Measurements from ENCODE around the gene LDLRAD4. TPM values are rescaled to one million over a fixed set of nuclear protein-coding genes. Genes with fewer than 3 reads are reported as not detected.

The LDLRAD4 gene
- total RNA-seq, 1 donor from 2014 or later, result 18.3 TPM

DNA sequence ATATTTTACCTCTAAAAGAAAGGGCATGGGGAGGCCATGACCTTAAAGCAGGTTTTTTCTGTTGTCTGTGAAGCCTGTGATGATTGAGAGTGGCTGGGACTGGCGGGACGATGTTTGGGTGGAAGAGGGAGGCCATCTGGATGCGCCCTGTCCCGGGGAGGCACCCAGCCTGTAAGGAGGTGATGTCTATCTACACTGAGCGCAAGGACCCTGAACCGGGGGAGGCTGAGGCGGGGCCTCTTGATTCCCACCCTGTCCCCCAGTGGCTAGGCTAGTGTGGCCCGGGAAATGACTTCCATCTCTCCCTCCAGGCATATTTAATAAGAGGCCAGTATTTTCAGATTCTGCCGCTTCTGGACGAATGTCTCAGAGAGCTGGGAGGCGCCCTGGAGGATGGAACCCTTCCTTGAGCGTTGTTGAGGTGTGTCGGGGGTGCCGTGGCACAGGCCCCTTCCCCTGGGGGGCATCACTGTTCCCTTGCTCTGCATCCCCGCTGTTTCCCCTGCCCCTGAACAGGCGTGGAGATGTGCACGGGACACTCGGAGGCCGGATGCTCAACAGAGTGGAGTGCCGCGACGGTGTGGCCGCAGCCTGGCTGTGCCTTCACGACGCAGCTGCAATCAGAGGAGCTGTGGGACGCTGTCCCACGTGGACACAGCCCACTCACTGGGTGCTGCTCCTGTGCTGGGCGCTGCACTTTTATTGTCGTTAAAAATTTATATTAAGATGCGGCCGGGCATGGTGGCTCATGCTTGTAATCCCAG lies 185.4 kb downstream of the LDLRAD4 start:
- H3K27me3 ChIP-seq (ENCODE audit: control insufficient read depth in 3 of 3, insufficient read depth in 3 of 3, low read length in 3 of 3), result no peaks in the 10 kb centered on the region
- H3K9me3 ChIP-seq (ENCODE audit: control insufficient read depth in 3 of 3, low read length in 3 of 3), result no peaks in the 10 kb centered on the region
- no peaks in the 10 kb centered on the region for H3K36me3 ChIP-seq (ENCODE audit: control insufficient read depth in 3 of 3, insufficient read depth in 3 of 3, low read length in 3 of 3)
- peaks cover 0 to 17% (median 6%) of the 10 kb centered on the region in 3 donors for H3K4me1 ChIP-seq (ENCODE audit: control insufficient read depth in 3 of 3, insufficient read depth in 3 of 3, low read length in 3 of 3)
- no peak overlapping the region for H3K27ac ChIP-seq (ENCODE audit: low read depth, low read length)
- no peak overlapping the region for H3K4me3 ChIP-seq (ENCODE audit: low read length in 3 of 3)
- no peak overlapping the region for H3K9ac ChIP-seq (ENCODE audit: low read depth in 1 of 3, low read length in 3 of 3)

DNA sequence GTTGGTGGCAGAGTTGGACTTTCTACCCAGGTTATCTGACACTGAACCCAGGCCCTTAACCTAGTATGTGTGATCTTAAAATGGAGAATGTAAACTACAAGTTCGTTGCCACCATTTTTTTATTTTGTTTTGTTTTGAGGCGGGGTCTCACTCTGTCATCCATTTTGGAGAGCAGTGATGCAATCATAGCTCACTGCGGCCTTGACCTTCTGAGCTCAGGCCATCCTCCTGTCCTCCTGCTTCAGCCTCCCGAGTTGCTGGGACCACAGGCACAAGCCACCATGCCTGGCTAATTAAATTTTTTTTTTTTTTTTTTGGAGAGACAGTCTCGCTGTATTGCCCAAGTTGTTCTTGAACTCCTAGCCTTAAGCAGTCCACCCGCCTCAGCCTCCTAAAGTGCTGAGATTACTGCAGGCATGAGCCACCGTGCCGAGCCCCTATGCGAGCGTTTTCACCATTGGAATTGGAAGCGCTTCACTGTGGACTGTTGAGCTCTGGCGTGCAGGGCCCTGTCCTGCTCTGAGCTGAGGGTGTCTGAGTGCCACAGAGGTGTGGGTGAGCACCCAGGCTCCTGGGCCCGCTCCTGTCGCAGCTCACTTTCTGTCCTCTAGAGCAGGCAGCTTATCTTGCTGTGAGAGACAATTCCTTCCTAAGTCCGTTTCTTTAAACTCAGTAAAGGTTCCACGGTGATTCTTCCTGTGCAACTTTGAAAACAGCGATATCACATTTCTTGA lies 186.9 kb downstream of the LDLRAD4 start:
- Histone ChIP-seq H3K4me1 (ENCODE audit: control insufficient read depth in 3 of 3, insufficient read depth in 3 of 3, low read length in 3 of 3) (peaks cover 0 to 13% (median 6%) of the 10 kb centered on the region in 3 donors), H3K36me3 (ENCODE audit: control insufficient read depth in 3 of 3, insufficient read depth in 3 of 3, low read length in 3 of 3) (no peaks in the 10 kb centered on the region), H3K27me3 (ENCODE audit: control insufficient read depth in 3 of 3, insufficient read depth in 3 of 3, low read length in 3 of 3) (no peaks in the 10 kb centered on the region), H3K27ac (ENCODE audit: low read depth, low read length) (no peak overlapping the region), H3K9ac (ENCODE audit: low read depth in 1 of 3, low read length in 3 of 3) (no peak overlapping the region), H3K9me3 (ENCODE audit: control insufficient read depth in 3 of 3, low read length in 3 of 3) (no peaks in the 10 kb centered on the region), H3K4me3 (ENCODE audit: low read length in 3 of 3) (no peak overlapping the region)

GRCh38 chr18:13406049-13406615 lies 187.6 kb downstream of the LDLRAD4 start:
- Histone ChIP-seq H3K4me3 (ENCODE audit: low read length in 3 of 3) (no peak overlapping the region), H3K27me3 (ENCODE audit: control insufficient read depth in 3 of 3, insufficient read depth in 3 of 3, low read length in 3 of 3) (no peaks in the 10 kb centered on the region), H3K27ac (ENCODE audit: low read depth, low read length) (no peak overlapping the region), H3K9me3 (ENCODE audit: control insufficient read depth in 3 of 3, low read length in 3 of 3) (no peaks in the 10 kb centered on the region), H3K4me1 (ENCODE audit: control insufficient read depth in 3 of 3, insufficient read depth in 3 of 3, low read length in 3 of 3) (peaks cover 0 to 13% (median 6%) of the 10 kb centered on the region in 3 donors), H3K9ac (ENCODE audit: low read depth in 1 of 3, low read length in 3 of 3) (no peak overlapping the region), H3K36me3 (ENCODE audit: control insufficient read depth in 3 of 3, insufficient read depth in 3 of 3, low read length in 3 of 3) (no peaks in the 10 kb centered on the region)

GRCh38 chr18:13406736-13407135 lies 188.2 kb downstream of the LDLRAD4 start:
- no peaks in the 10 kb centered on the region for H3K36me3 ChIP-seq (ENCODE audit: control insufficient read depth in 3 of 3, insufficient read depth in 3 of 3, low read length in 3 of 3)
- H3K9ac ChIP-seq (ENCODE audit: low read depth in 1 of 3, low read length in 3 of 3), result no peak overlapping the region
- no peaks in the 10 kb centered on the region for H3K9me3 ChIP-seq (ENCODE audit: control insufficient read depth in 3 of 3, low read length in 3 of 3)
- H3K27ac ChIP-seq (ENCODE audit: low read depth, low read length), result no peak overlapping the region
- H3K4me1 ChIP-seq (ENCODE audit: control insufficient read depth in 3 of 3, insufficient read depth in 3 of 3, low read length in 3 of 3), result peaks cover 0 to 13% (median 6%) of the 10 kb centered on the region in 3 donors
- H3K4me3 ChIP-seq (ENCODE audit: low read length in 3 of 3), result no peak overlapping the region
- H3K27me3 ChIP-seq (ENCODE audit: control insufficient read depth in 3 of 3, insufficient read depth in 3 of 3, low read length in 3 of 3), result no peaks in the 10 kb centered on the region

DNA sequence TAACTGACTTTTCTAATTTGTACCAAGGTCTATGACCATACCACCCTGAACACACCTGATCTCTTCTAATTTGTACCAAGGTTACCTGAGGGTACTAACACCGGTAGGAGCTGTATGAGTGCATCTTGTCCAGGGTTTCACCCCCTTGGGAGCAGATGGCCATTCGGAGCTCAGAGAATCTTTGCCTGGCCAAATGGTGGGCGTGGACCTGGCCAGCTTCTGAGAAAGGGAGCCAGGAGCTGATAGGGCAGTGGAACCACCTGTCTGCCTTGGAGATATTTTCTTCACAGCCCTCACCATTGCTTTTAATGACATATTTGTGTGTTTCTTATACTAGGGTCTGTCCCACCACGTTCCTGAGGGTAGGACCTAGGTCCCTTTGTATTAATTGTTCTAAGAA lies 188.9 kb downstream of the LDLRAD4 start:
- no peaks in the 10 kb centered on the region for H3K36me3 ChIP-seq (ENCODE audit: control insufficient read depth in 3 of 3, insufficient read depth in 3 of 3, low read length in 3 of 3)
- no peak overlapping the region for H3K4me3 ChIP-seq (ENCODE audit: low read length in 3 of 3)
- no peaks in the 10 kb centered on the region for H3K9me3 ChIP-seq (ENCODE audit: control insufficient read depth in 3 of 3, low read length in 3 of 3)
- peaks cover 0 to 14% (median 6%) of the 10 kb centered on the region in 3 donors for H3K4me1 ChIP-seq (ENCODE audit: control insufficient read depth in 3 of 3, insufficient read depth in 3 of 3, low read length in 3 of 3)
- no peak overlapping the region for H3K27ac ChIP-seq (ENCODE audit: low read depth, low read length)
- no peaks in the 10 kb centered on the region for H3K27me3 ChIP-seq (ENCODE audit: control insufficient read depth in 3 of 3, insufficient read depth in 3 of 3, low read length in 3 of 3)
- no peak overlapping the region for H3K9ac ChIP-seq (ENCODE audit: low read depth in 1 of 3, low read length in 3 of 3)

- H3K4me3 ChIP-seq (ENCODE audit: low read length in 3 of 3), result no peak overlapping the region
- H3K36me3 ChIP-seq (ENCODE audit: control insufficient read depth in 3 of 3, insufficient read depth in 3 of 3, low read length in 3 of 3), result peaks cover 0 to 3% (median 0%) of the 10 kb centered on the region in 3 donors
- H3K27me3 ChIP-seq (ENCODE audit: control insufficient read depth in 3 of 3, insufficient read depth in 3 of 3, low read length in 3 of 3), result no peaks in the 10 kb centered on the region
- peaks cover 0 to 23% (median 11%) of the 10 kb centered on the region in 3 donors for H3K4me1 ChIP-seq (ENCODE audit: control insufficient read depth in 3 of 3, insufficient read depth in 3 of 3, low read length in 3 of 3)
- no peak overlapping the region for H3K27ac ChIP-seq (ENCODE audit: low read depth, low read length)
- H3K9ac ChIP-seq (ENCODE audit: low read depth in 1 of 3, low read length in 3 of 3), result no peak overlapping the region
- no peaks in the 10 kb centered on the region for H3K9me3 ChIP-seq (ENCODE audit: control insufficient read depth in 3 of 3, low read length in 3 of 3)
Observed at GRCh38 chr18:13409026-13409425, 190.5 kb downstream of the LDLRAD4 start.

DNA sequence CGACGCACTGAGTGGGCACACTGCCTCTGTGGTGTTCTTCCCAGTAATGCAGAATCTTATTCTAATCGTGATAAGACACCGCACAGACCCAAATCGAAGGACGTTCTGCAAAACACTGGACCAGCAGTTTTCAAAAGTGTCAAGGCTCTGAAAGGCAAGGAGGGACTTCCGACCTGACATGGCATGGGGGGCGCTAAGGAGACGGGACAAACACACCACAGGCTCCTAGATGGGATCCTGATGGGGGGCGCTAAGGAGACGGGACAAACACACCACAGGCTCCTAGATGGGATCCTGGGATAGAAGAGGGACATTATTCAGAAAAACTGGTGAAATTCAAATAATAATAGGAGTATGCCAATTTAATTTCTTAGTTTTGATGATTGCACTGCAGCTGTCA lies 191.4 kb downstream of the LDLRAD4 start:
- Histone ChIP-seq H3K36me3 (ENCODE audit: control insufficient read depth in 3 of 3, insufficient read depth in 3 of 3, low read length in 3 of 3) (peaks cover 0 to 3% (median 0%) of the 10 kb centered on the region in 3 donors), H3K4me1 (ENCODE audit: control insufficient read depth in 3 of 3, insufficient read depth in 3 of 3, low read length in 3 of 3) (peaks cover 0 to 31% (median 13%) of the 10 kb centered on the region in 3 donors), H3K4me3 (ENCODE audit: low read length in 3 of 3) (no peak overlapping the region), H3K27me3 (ENCODE audit: control insufficient read depth in 3 of 3, insufficient read depth in 3 of 3, low read length in 3 of 3) (no peaks in the 10 kb centered on the region), H3K9me3 (ENCODE audit: control insufficient read depth in 3 of 3, low read length in 3 of 3) (no peaks in the 10 kb centered on the region), H3K27ac (ENCODE audit: low read depth, low read length) (no peak overlapping the region), H3K9ac (ENCODE audit: low read depth in 1 of 3, low read length in 3 of 3) (no peak overlapping the region)

DNA sequence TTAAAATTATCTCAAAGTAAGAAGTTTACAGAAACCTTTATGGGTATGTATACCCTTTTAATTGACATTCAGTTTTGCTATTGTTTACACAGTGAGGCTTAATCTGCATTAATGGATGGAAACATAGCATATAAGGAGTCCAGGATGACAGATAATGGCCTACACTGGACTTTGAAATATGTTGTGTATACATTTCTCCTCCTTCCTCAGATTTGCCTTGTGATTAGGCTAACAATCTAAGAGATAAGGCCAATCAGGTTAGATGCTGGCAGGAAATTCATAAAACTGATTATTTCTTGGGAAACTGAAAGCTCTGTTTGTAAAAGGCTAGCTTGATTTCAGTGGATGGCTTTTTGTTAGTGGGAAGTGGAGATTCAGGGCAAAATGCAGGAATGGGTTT lies 191.9 kb downstream of the LDLRAD4 start:
- H3K27ac ChIP-seq (ENCODE audit: low read depth, low read length), result no peak overlapping the region
- H3K9me3 ChIP-seq (ENCODE audit: control insufficient read depth in 3 of 3, low read length in 3 of 3), result no peaks in the 10 kb centered on the region
- no peaks in the 10 kb centered on the region for H3K27me3 ChIP-seq (ENCODE audit: control insufficient read depth in 3 of 3, insufficient read depth in 3 of 3, low read length in 3 of 3)
- no peak overlapping the region for H3K9ac ChIP-seq (ENCODE audit: low read depth in 1 of 3, low read length in 3 of 3)
- no peak overlapping the region for H3K4me3 ChIP-seq (ENCODE audit: low read length in 3 of 3)
- peaks cover 0 to 31% (median 15%) of the 10 kb centered on the region in 3 donors for H3K4me1 ChIP-seq (ENCODE audit: control insufficient read depth in 3 of 3, insufficient read depth in 3 of 3, low read length in 3 of 3)
- H3K36me3 ChIP-seq (ENCODE audit: control insufficient read depth in 3 of 3, insufficient read depth in 3 of 3, low read length in 3 of 3), result peaks cover 0 to 3% (median 0%) of the 10 kb centered on the region in 3 donors

GRCh38 chr18:13412017-13412416 lies 193.5 kb downstream of the LDLRAD4 start:
- H3K4me1 ChIP-seq (ENCODE audit: control insufficient read depth in 3 of 3, insufficient read depth in 3 of 3, low read length in 3 of 3), result peaks cover 9 to 33% (median 22%) of the 10 kb centered on the region in 3 donors
- H3K4me3 ChIP-seq (ENCODE audit: low read length in 3 of 3), result no peak overlapping the region
- no peak overlapping the region for H3K9ac ChIP-seq (ENCODE audit: low read depth in 1 of 3, low read length in 3 of 3)
- no peaks in the 10 kb centered on the region for H3K9me3 ChIP-seq (ENCODE audit: control insufficient read depth in 3 of 3, low read length in 3 of 3)
- H3K27me3 ChIP-seq (ENCODE audit: control insufficient read depth in 3 of 3, insufficient read depth in 3 of 3, low read length in 3 of 3), result no peaks in the 10 kb centered on the region
- no peak overlapping the region for H3K27ac ChIP-seq (ENCODE audit: low read depth, low read length)
- peaks cover 0 to 3% (median 0%) of the 10 kb centered on the region in 3 donors for H3K36me3 ChIP-seq (ENCODE audit: control insufficient read depth in 3 of 3, insufficient read depth in 3 of 3, low read length in 3 of 3)

GRCh38 chr18:13412901-13413300 lies 194.3 kb downstream of the LDLRAD4 start:
- H3K36me3 ChIP-seq (ENCODE audit: control insufficient read depth in 3 of 3, insufficient read depth in 3 of 3, low read length in 3 of 3), result peaks cover 0 to 3% (median 0%) of the 10 kb centered on the region in 3 donors
- H3K27me3 ChIP-seq (ENCODE audit: control insufficient read depth in 3 of 3, insufficient read depth in 3 of 3, low read length in 3 of 3), result no peaks in the 10 kb centered on the region
- H3K4me3 ChIP-seq (ENCODE audit: low read length in 3 of 3), result no peak overlapping the region
- peaks cover 10 to 38% (median 25%) of the 10 kb centered on the region in 3 donors for H3K4me1 ChIP-seq (ENCODE audit: control insufficient read depth in 3 of 3, insufficient read depth in 3 of 3, low read length in 3 of 3)
- no peaks in the 10 kb centered on the region for H3K9me3 ChIP-seq (ENCODE audit: control insufficient read depth in 3 of 3, low read length in 3 of 3)
- H3K27ac ChIP-seq (ENCODE audit: low read depth, low read length), result no peak overlapping the region
- no peak overlapping the region for H3K9ac ChIP-seq (ENCODE audit: low read depth in 1 of 3, low read length in 3 of 3)

Measured in skeletal muscle tissue (tissue), 4 donors.